ENCODE data around the gene UVSSA.
"Not testable (repeated sequence)": the region's sequence is repeated elsewhere in the genome, so short reads cannot be mapped to it uniquely, and the experiment has no call there.

UVSSA gene

DNA sequence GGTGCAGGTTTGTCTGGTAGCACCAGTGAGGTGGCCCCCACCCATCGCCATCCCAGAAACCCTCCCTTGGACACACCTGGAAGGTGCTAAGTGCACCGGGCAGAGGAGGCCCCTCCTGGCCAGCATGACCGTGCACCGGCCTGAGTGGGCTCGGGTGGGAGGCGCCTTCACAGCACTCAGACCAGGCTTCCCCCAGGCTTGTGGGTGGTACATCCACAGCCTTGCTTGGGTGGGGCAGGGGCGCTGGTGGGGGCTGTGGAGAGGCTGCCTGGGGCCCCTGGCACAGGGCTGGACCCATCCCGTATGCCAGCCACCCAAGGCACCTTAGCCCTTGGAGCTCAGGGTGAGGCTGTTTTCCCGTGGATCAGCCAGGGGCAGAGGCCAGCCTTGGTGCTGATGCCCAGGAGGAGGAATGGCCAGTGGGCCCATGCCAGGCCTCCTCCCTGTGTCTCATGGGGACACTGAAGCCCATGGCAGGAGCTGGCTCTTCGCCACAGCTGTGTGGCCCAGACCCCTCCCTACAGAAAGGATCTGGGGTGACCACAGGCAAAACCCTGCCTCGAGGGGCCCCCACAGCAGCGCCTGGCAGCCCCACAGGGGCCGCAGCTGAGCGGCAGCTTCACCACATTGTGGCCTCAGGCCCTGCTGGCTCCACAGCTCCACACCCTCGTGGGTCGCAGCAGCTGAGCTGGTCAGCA is 37.8 kb downstream of the UVSSA start:
- DNase-seq (ENCODE audit: low read depth), result no peak
- H3K4me3 ChIP-seq (ENCODE audit: low read depth, low read length), result no peak overlapping the region
- TF ChIP-seq, protein P1, sequence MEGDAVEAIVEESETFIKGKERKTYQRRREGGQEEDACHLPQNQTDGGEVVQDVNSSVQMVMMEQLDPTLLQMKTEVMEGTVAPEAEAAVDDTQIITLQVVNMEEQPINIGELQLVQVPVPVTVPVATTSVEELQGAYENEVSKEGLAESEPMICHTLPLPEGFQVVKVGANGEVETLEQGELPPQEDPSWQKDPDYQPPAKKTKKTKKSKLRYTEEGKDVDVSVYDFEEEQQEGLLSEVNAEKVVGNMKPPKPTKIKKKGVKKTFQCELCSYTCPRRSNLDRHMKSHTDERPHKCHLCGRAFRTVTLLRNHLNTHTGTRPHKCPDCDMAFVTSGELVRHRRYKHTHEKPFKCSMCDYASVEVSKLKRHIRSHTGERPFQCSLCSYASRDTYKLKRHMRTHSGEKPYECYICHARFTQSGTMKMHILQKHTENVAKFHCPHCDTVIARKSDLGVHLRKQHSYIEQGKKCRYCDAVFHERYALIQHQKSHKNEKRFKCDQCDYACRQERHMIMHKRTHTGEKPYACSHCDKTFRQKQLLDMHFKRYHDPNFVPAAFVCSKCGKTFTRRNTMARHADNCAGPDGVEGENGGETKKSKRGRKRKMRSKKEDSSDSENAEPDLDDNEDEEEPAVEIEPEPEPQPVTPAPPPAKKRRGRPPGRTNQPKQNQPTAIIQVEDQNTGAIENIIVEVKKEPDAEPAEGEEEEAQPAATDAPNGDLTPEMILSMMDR (IDR thresholded peaks at IDR 0.05; ENCODE audit: control insufficient read depth, extremely low read depth, insufficient read depth), result no peak

DNA sequence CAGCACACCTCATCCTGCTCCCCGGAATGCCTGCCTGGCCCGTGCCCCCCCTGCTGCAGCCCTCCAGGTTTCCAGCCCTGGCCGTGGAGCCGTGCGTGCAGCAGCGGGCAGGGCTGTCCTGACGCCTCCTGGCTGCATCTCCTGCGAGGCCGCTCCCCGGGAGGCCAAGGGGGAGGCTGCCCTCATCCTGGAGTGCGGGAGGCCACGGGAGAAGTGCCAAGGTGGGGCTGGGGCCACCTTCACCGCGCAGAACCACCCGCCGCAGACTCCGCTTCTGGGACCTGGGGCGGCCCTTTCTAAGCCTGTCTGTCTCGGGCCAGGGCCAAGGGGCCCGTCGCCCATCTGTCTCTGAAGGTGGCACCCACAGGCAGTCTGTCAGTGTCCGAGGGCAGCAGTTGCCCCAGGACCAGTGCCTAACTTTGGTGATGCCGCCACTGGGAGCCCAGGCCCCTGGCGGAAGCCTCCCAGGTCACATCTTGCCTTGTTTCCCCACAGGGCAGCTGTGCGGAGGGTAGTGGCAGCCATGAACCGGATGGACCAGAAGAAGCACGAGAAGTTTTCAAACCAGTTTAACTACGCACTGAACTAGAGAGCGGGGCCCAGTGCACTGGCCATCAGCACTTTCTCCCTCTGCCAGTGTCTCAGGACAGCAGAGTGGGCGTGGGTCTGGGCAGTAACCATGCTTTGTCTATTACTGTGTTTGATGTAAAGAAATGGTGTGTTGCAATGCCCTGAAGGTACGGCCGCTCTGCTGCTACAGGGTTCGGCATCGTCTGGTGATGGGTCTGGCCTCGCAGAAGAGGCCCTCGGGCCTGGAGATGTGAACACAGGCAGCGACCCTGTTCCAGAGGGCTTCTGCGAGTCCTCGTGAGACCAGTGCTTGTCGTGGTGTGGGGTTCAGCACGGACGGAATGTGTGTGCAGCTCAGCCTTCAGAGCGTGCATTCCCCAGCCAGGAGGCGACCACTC is 38.6 kb downstream of the UVSSA start:
- DNase-seq (ENCODE audit: low read depth), result no peak
- H3K4me3 ChIP-seq (ENCODE audit: low read depth, low read length), result no peak overlapping the region
- TF ChIP-seq, protein P1 (IDR thresholded peaks at IDR 0.05; ENCODE audit: control insufficient read depth, extremely low read depth, insufficient read depth), result no peak

DNA sequence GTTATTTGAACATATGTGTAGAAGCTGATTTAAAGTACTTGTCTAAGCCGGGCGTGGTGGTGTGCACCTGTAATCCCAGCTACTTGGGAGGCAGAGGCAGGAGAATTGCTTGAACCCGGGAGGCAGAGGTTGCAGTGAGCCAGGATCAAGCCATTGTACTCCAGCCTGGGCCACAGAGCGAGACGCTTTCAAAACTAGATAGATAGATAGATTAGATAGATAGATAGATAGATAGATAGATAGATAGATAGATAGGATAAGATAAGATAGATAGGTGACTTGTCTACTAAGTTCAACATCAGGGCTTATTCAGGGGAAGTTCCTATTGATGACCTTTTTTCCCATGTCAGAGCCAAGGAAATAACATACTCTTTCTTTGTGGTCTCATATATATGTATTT is 46.4 kb downstream of the UVSSA start:
- DNase-seq (ENCODE audit: low read depth); H3K4me3 ChIP-seq (ENCODE audit: low read depth, low read length): not testable (repeated sequence)

DNA sequence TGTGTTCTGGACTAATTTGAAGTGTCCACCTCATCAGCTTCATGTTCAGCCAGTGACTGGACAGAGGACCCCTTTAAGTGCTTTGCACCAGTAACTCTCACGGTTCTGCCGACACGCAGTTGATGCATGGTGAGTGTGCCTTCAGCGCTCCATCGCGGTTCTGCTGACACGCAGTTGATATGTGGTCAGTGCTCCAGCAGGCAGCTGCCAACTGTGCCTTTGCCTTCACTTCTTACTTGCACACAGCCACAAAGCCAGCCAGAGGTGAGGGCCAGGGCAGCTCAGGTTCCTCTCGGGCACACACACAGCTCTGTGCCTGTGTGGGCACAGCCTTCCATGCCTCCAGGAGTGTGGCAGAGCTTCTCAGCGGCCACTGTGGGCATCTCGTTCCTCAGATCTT is 46.9 kb downstream of the UVSSA start:
- no peak overlapping the region for H3K4me3 ChIP-seq (ENCODE audit: low read depth, low read length)
- TF ChIP-seq, protein P1 (IDR thresholded peaks at IDR 0.05; ENCODE audit: control insufficient read depth, extremely low read depth, insufficient read depth), result no peak
- DNase-seq (ENCODE audit: low read depth), result no peak

DNA sequence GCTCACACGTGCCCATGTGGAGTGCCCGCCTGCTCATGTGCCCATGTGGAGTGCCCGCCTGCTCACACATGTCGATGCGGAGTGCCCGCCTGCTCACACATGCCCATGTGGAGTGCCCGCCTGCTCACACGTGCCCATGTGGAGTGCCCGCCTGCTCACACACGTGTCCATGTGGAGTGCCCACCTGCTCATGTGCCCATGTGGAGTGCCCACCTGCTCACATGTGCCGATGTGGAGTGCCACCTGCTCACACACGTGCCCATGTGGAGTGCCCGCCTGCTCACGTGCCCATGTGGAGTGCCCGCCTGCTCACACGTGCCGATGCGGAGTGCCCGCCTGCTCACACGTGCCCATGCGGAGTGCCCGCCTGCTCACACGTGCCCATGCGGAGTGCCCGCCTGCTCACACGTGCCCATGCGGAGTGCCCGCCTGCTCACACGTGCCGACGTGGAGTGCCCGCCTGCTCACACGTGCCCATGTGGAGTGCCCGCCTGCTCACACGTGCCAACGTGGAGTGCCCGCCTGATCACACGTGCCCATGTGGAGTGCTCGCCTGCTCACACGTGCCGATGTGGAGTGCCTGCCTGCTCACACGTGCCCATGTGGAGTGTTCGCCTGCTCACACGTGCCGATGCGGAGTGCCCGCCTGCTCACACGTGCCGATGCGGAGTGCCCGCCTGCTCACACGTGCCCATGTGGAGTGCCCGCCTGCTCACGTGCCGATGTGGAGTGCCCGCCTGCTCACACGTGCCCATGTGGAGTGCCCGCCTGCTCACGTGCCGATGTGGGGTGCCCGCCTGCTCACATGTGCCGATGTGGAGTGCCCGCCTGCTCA is 47.8 kb downstream of the UVSSA start:
- DNase-seq (ENCODE audit: low read depth), result not testable (repeated sequence)

DNA sequence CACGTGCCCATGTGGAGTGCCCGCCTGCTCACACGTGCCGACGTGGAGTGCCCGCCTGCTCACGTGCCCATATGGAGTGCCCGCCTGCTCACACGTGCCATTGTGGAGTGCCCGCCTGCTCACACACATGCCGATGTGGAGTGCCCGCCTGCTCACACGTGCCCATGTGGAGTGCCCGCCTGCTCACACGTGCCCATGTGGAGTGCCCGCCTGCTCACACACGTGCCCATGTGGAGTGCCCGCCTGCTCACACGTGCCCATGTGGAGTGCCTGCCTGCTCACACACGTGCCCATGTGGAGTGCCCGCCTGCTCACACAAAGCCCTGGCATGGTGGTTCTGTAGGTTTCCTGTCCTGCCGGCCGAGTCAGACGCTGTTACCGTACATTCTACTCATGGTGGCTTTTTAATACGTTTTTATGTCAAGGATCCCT is 48.4 kb downstream of the UVSSA start:
- not testable (repeated sequence) for DNase-seq (ENCODE audit: low read depth); H3K4me3 ChIP-seq (ENCODE audit: low read depth, low read length)

More for the DNA sequence above, 47.8 kb downstream of the UVSSA start:
- H3K4me3 ChIP-seq (ENCODE audit: low read depth, low read length), result not testable (repeated sequence)

DNA sequence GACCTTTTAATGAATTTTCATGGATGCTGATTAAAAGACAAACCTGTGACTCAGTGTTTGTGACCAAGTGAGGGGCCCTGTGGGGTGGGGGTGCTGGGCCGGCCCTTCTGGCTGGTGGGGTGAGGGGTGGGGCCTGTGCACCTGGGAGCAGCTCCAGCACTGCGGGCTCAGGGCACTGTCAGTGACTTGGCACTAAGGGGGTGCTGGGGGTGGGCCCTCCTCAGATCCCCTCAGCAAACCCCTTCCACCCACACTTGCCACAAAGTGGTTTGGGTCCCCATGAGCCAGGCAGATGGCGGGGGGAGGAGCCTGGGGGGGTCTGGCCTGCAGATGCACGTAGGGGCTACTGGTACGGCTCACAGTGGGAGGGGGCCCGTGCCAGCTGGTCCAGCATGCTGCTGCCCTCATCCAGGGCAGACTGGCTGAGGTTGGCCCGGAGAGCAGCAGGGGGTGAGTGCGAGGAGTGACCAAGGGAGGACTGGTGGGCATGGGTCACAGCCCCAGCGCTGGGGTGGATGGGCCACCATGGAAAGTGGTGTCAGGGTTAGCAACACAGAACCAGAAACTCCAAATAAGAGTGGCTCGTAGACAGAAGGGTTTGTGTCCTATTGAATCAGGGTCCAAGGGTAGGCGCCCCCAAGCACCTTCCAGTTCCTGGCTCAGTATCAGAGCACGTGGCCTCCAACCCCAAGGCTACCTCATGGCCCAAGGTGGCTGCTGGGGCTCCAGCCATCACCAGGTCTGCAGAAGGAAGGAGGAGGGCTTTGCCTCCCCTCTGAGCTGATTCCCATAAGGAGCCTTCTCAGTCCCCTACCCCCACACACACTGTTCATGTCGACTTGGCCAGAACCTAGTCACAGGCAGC is 49.2 kb downstream of the UVSSA start:
- no peak overlapping the region for H3K4me3 ChIP-seq (ENCODE audit: low read depth, low read length)
- DNase-seq (ENCODE audit: low read depth), result no peak
- TF ChIP-seq, protein P1 (IDR thresholded peaks at IDR 0.05; ENCODE audit: control insufficient read depth, extremely low read depth, insufficient read depth), result no peak

Measured in LNCaP clone FGC (cell line).